GM18502 (cell line): Measurements from ENCODE around the gene CCDC74B.
"Not testable (repeated sequence)": the region's sequence is repeated elsewhere in the genome, so short reads cannot be mapped to it uniquely, and the experiment has no call there.

Experiments
- ATAC-seq: cut with Tn5 transposase; IDR thresholded peaks from one replicate; pipeline ENCODE4 v1.9.1; 2021; ENCODE audit warnings: mild to moderate bottlenecking; ENCODE audit not compliant: unreplicated experiment, poor library complexity

Gene CCDC74B

GRCh38 chr2:130145006-130145414 is at the start of gene CCDC74B:
TSS of gene CCDC74B (minus strand) at chr2:130145112. CDS start at chr2:130144996, 116 bp downstream.
- peak; percentile 93 for ATAC-seq

- ATAC-seq = not testable (repeated sequence)
These were observed 48.9 kb upstream of the CCDC74B start for GRCh38 chr2:130193824-130194223.

- not testable (repeated sequence) for ATAC-seq
These were observed 47.5 kb upstream of the CCDC74B start for GRCh38 chr2:130192451-130192850.

- not testable (repeated sequence) for ATAC-seq
These were observed 46.4 kb upstream of the CCDC74B start for GRCh38 chr2:130191319-130191718.

- ATAC-seq = no peak
These were observed 45.3 kb upstream of the CCDC74B start for GRCh38 chr2:130190237-130190636.

- not testable (repeated sequence) for ATAC-seq
These were observed 44.0 kb upstream of the CCDC74B start for GRCh38 chr2:130188958-130189357.

GRCh38 chr2:130187859-130188792 is 43.2 kb upstream of the CCDC74B start:
- ATAC-seq = not testable (repeated sequence)

GRCh38 chr2:130187268-130187667 is 42.4 kb upstream of the CCDC74B start:
- ATAC-seq = no peak

GRCh38 chr2:130186391-130186790 is 41.5 kb upstream of the CCDC74B start:
- no peak for ATAC-seq

- no peak for ATAC-seq
These were observed 41.0 kb upstream of the CCDC74B start for GRCh38 chr2:130185896-130186295.

GRCh38 chr2:130185436-130185835 is 40.5 kb upstream of the CCDC74B start:
- ATAC-seq = no peak

GRCh38 chr2:130183512-130184373 is 38.8 kb upstream of the CCDC74B start:
- no peak for ATAC-seq

GRCh38 chr2:130182826-130183511 is 38.1 kb upstream of the CCDC74B start:
- peak; percentile 16 for ATAC-seq

GRCh38 chr2:130181880-130182682 is 37.2 kb upstream of the CCDC74B start, which contains the start of gene MZT2B:
TSS of gene MZT2B (plus strand) at chr2:130182262. CDS start at chr2:130182283, 21 bp downstream.
- ATAC-seq = peak; percentile 83

GRCh38 chr2:130181325-130181879 is 36.5 kb upstream of the CCDC74B start, which contains the start of gene SMPD4:
TSS of gene SMPD4 (minus strand) at chr2:130181602. CDS start at chr2:130176592, 5,010 bp downstream.
- peak; percentile 57 for ATAC-seq

- ATAC-seq = not testable (repeated sequence)
These were observed 35.8 kb upstream of the CCDC74B start for GRCh38 chr2:130180404-130181324.

- ATAC-seq = peak; percentile 83
These were observed 30.0 kb upstream of the CCDC74B start for GRCh38 chr2:130174866-130175265.

GRCh38 chr2:130169896-130170295 is 25.0 kb upstream of the CCDC74B start:
- ATAC-seq = no peak
